Cardiac muscle cell (in vitro differentiated cells and primary cell): ENCODE measurements around the gene MIAT. TPM values are rescaled to one million over a fixed set of nuclear protein-coding genes. Genes with fewer than 3 reads are reported as not detected.

Source experiments
- DNase-seq, 2 donors: peaks; one replicate each; pipeline versions ENCODE4 v3.0.0 to v3.0.0-alpha.2; 2010 to 2017; ENCODE audit warnings: low read depth in 1 of 2, low spot score in 1 of 2
- H3K27ac ChIP-seq: fragments of 200-600 bp; sonication (generic); 2 replicates; pipeline ENCODE4 v1.5.1; 2016
- H3K27me3 ChIP-seq: fragments of 200-600 bp; sonication (generic); 2 replicates; pipeline ENCODE4 v1.6.0; 2016; ENCODE audit warnings: control low read depth
- H3K36me3 ChIP-seq: fragments of 200-600 bp; sonication (generic); 2 replicates; pipeline ENCODE4 v1.5.1; 2016; ENCODE audit warnings: control low read depth
- H3K4me1 ChIP-seq: fragments of 200-600 bp; sonication (generic); 2 replicates; pipeline ENCODE4 v1.8.1; 2017; ENCODE audit warnings: low read depth, mild to moderate bottlenecking, mixed run types
- H3K4me3 ChIP-seq: fragments of 200-600 bp; sonication (generic); 2 replicates; pipeline ENCODE4 v1.5.1; 2016; ENCODE audit warnings: mild to moderate bottlenecking
- H3K9me3 ChIP-seq: fragments of 200-600 bp; sonication (generic); 2 replicates; pipeline ENCODE4 v1.5.1; 2017; ENCODE audit warnings: low read depth, mild to moderate bottlenecking, control low read depth
- polyA plus RNA-seq: library from polyadenylated mRNA; unstranded; fragments of >200 nt; fragmentation: Nextera tagmentation; extraction: Ambion mirVana; gene quantifications from 2 replicates; pipeline ENCODE4 v1.2.1, GENCODE V29; 2016
- total RNA-seq: library from RNA; depleted of rRNA; stranded (reverse); fragments of >200 nt; gene quantifications from 2 replicates; pipeline ENCODE4 v1.2.3, GENCODE V29; 2016
- TF ChIP-seq, protein P1 (sequence below): IDR thresholded peaks from 2 replicates; pipeline ENCODE4 v1.5.1; 2012; ENCODE audit warnings: low read depth, mild to moderate bottlenecking, low read length

MIAT gene
- total and polyA plus RNA-seq, 2 experiments from 2014 or later, result 0.11 to 0.66 TPM

DNA sequence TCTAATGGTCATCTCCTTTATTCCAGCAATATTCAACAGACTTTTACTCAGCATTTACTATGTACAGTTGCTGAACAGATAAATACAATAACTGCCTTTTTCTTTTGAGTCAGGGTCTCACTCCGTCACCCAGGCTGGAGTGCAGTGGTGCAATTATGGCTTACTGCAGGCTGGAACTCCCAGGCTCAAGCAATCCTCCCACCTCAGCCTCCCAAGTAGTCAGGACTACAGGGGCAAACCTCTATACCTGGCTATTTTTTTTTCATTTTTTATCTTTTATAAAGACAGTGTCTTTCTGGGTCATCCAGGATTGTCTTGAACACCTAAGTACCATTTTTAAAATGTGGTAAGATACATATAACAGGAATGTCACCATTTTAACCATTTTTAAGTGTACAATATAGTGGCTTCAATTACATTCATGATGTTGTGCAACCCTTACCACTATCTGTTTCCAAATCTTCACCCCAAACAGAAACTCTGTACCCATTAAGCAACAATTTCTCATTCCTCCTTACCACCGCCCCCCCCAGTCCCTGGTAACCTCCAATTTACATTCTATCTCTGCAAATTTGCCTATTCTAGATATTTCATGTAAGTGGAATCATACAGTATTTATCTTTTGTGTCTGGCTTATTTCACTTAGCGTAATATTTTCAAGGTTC, 67.8 kb downstream of the MIAT start:
- H3K9me3 ChIP-seq, result no peaks in the 10 kb centered on the region
- no peak overlapping the region for H3K27ac ChIP-seq
- TF ChIP-seq, protein P1, sequence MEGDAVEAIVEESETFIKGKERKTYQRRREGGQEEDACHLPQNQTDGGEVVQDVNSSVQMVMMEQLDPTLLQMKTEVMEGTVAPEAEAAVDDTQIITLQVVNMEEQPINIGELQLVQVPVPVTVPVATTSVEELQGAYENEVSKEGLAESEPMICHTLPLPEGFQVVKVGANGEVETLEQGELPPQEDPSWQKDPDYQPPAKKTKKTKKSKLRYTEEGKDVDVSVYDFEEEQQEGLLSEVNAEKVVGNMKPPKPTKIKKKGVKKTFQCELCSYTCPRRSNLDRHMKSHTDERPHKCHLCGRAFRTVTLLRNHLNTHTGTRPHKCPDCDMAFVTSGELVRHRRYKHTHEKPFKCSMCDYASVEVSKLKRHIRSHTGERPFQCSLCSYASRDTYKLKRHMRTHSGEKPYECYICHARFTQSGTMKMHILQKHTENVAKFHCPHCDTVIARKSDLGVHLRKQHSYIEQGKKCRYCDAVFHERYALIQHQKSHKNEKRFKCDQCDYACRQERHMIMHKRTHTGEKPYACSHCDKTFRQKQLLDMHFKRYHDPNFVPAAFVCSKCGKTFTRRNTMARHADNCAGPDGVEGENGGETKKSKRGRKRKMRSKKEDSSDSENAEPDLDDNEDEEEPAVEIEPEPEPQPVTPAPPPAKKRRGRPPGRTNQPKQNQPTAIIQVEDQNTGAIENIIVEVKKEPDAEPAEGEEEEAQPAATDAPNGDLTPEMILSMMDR, result no peak
- H3K4me3 ChIP-seq, result no peak overlapping the region
- no peaks in the 10 kb centered on the region for H3K27me3 ChIP-seq
- DNase-seq, result peak in 1 of 2 donors; percentile 20
- no peaks in the 10 kb centered on the region for H3K36me3 ChIP-seq
- no peaks in the 10 kb centered on the region for H3K4me1 ChIP-seq

Other genes starting within 250 kb of the MIAT start
- 1.8 and 3.0 TPM in 2 replicates for gene ASPHD2, start 228.3 kb upstream of the MIAT start, total RNA-seq
- gene ASPHD2, start 228.3 kb upstream of the MIAT start, polyA plus RNA-seq, result 2.0 and 2.1 TPM in 2 replicates
- gene HPS4, start 173.8 kb upstream of the MIAT start, total RNA-seq, result 20.9 and 35.9 TPM in 2 replicates
- gene HPS4, start 173.8 kb upstream of the MIAT start, polyA plus RNA-seq, result 20.4 and 29.6 TPM in 2 replicates
- 14.1 and 17.0 TPM in 2 replicates for gene SRRD, start 173.7 kb upstream of the MIAT start, total RNA-seq
- 22.3 and 41.0 TPM in 2 replicates for gene SRRD, start 173.7 kb upstream of the MIAT start, polyA plus RNA-seq
- 17.4 and 24.6 TPM in 2 replicates for gene TFIP11, start 145.1 kb upstream of the MIAT start, total RNA-seq
- gene TFIP11, start 145.1 kb upstream of the MIAT start, polyA plus RNA-seq, result 25.2 and 25.5 TPM in 2 replicates
- gene TPST2, start 67.5 kb upstream of the MIAT start, total RNA-seq, result 27.3 and 44.2 TPM in 2 replicates
- 17.8 and 29.6 TPM in 2 replicates for gene TPST2, start 67.5 kb upstream of the MIAT start, polyA plus RNA-seq
- 0.11 TPM in 1 of 2 replicates, not detected in the other for gene CRYBB1, start 39.6 kb upstream of the MIAT start, total RNA-seq
- not detected in 2 replicates for gene CRYBB1, start 39.6 kb upstream of the MIAT start, polyA plus RNA-seq
- gene CRYBA4, start 35.6 kb upstream of the MIAT start, total RNA-seq, result not detected in 2 replicates
- 0.34 TPM in 1 of 2 replicates, not detected in the other for gene CRYBA4, start 35.6 kb upstream of the MIAT start, polyA plus RNA-seq